Retinal pigment epithelial cell (primary cell): ENCODE results near the gene FAXDC2.

Source experiments
- DNase-seq: peaks from one replicate; pipeline ENCODE4 v3.0.0-alpha.2; 2010; ENCODE audit warnings: low read depth
- H3K4me3 ChIP-seq: 2 replicates; pipeline ENCODE4 v1.5.1; 2011; ENCODE audit warnings: mild to moderate bottlenecking, low read length, control low read depth, moderate library complexity
- CTCF ChIP-seq: conservative IDR thresholded peaks from 2 replicates; pipeline ENCODE4 v1.5.1; 2011; ENCODE audit warnings: low read depth, low read length, control low read depth, inconsistent platforms

FAXDC2 gene

GRCh38 chr5:154784856-154785255 is 65.5 kb downstream of the FAXDC2 start:
- no peak for DNase-seq
- no peak for TF ChIP-seq CTCF
- no peak overlapping the region for H3K4me3 ChIP-seq

GRCh38 chr5:154783774-154784460 is 66.5 kb downstream of the FAXDC2 start:
- DNase-seq: no peak
- H3K4me3 ChIP-seq: no peak overlapping the region
- TF ChIP-seq CTCF: no peak

- no peak for DNase-seq
- no peak overlapping the region for H3K4me3 ChIP-seq
- TF ChIP-seq CTCF: no peak
These were observed 67.4 kb downstream of the FAXDC2 start for GRCh38 chr5:154782812-154783592.

GRCh38 chr5:154782326-154782725 is 68.1 kb downstream of the FAXDC2 start:
- no peak for TF ChIP-seq CTCF
- H3K4me3 ChIP-seq: no peak overlapping the region
- DNase-seq: no peak

GRCh38 chr5:154780128-154780527 is 70.3 kb downstream of the FAXDC2 start:
- DNase-seq: no peak
- TF ChIP-seq CTCF: no peak
- no peak overlapping the region for H3K4me3 ChIP-seq

GRCh38 chr5:154779105-154779504 is 71.3 kb downstream of the FAXDC2 start:
- TF ChIP-seq CTCF: no peak
- no peak overlapping the region for H3K4me3 ChIP-seq
- DNase-seq: no peak

GRCh38 chr5:154778534-154778933 is 71.9 kb downstream of the FAXDC2 start:
- H3K4me3 ChIP-seq: no peak overlapping the region
- no peak for TF ChIP-seq CTCF
- DNase-seq: no peak
